Body of pancreas (tissue), 4 donors: Measurements from ENCODE around the gene ZNF219. TPM values are rescaled to one million over a fixed set of nuclear protein-coding genes. Genes with fewer than 3 reads are reported as not detected.

Source experiments
- ATAC-seq: fragments of 150-250 bp; one replicate; pipeline ENCODE4 v1.9.1; 2016
- DNase-seq, 4 donors: peaks; one replicate each; pipeline ENCODE4 v3.0.0-alpha.2; 2019
- H3K27ac ChIP-seq, 4 donors: fragments of 200-600 bp; sonication (generic); 1 replicate in 3 of 4; 2 replicates in 1 of 4; pipeline versions ENCODE4 v1.5.1 to v1.6.1; 2016 to 2019; ENCODE audit warnings: mild to moderate bottlenecking in 1 of 4, mixed read lengths in 1 of 4, moderate library complexity in 1 of 4
- H3K27me3 ChIP-seq, 2 donors: fragments of 200-600 bp; sonication (generic); one replicate each; pipeline ENCODE4 v1.6.0; 2016; ENCODE audit warnings: mild to moderate bottlenecking in 1 of 2
- H3K36me3 ChIP-seq, 2 donors: fragments of 200-600 bp; sonication (generic); replicated peaks in 1 of 2; 2 replicates each; pipeline ENCODE4 v1.5.1; 2016; ENCODE audit warnings: low read depth in 2 of 2; ENCODE audit not compliant: insufficient read depth in 1 of 2
- H3K4me1 ChIP-seq: fragments of 200-600 bp; sonication (generic); one replicate; pipeline ENCODE4 v1.6.0; 2016
- H3K4me3 ChIP-seq, 2 donors: fragments of 200-600 bp; sonication (generic); 1 replicate in 1 of 2; 2 replicates in 1 of 2; pipeline ENCODE4 v1.5.1; 2016 to 2019
- H3K9me3 ChIP-seq, 3 donors: fragments of 200-600 bp; sonication (generic); 1 replicate in 2 of 3; 2 replicates in 1 of 3; pipeline ENCODE4 v1.5.1; 2016
- CTCF ChIP-seq, 7 experiments: fragments of 450-650 bp in 4 of 7; fragments of 200-600 bp in 3 of 7; sonication (generic) in 3 of 7; IDR thresholded peaks; one replicate each; pipeline ENCODE4 v1.5.1; 2016 to 2019; ENCODE audit warnings: antibody characterized with exemption in 7 of 7
- POLR2A ChIP-seq, 3 donors: fragments of 450-650 bp; IDR thresholded peaks; one replicate each; pipeline ENCODE4 v1.6.1; 2016; ENCODE audit warnings: antibody characterized with exemption in 3 of 3, mild to moderate bottlenecking in 2 of 3
- WGBS, 2 donors: methylation state at CpG; one replicate each; pipeline ENCODE4 v1.1.5; 2017; 5-methylcytosine and 5-hydroxymethylcytosine counted together
- intact Hi-C: fragments of 100-400 bp; cut with DNase I; formaldehyde crosslinking; loops from one replicate; pipeline ENCODE4 v1.15.1; 2023
- total RNA-seq, 2 donors: library from RNA; depleted of rRNA; stranded (reverse); fragments of >200 nt; gene quantifications; one replicate each; pipeline ENCODE4 v1.1.0, GENCODE V29; 2016

ZNF219 gene
- total RNA-seq, 2 donors from 2014 or later: 28.3 to 39.2 TPM

- ATAC-seq: no peak
- intact Hi-C loops: no loop called here
- Histone ChIP-seq H3K9me3 (no peaks in the 10 kb centered on the region), H3K27ac (no peak overlapping the region), H3K27me3 (no peaks in the 10 kb centered on the region), H3K36me3 (no peaks in the 10 kb centered on the region), H3K4me1 (no peaks in the 10 kb centered on the region), H3K4me3 (no peak overlapping the region)
- DNase-seq: no peak
- WGBS, 2 donors: 65 to 71% methylated on average over 1 of the region's 1 CpG
- TF ChIP-seq CTCF (IDR thresholded peaks at IDR 0.05) (no peak), POLR2A (IDR thresholded peaks at IDR 0.05) (no peak)
Observed at GRCh38 chr14:21123429-21123828, 25.0 kb upstream of the ZNF219 start.

- Histone ChIP-seq H3K4me1 (no peaks in the 10 kb centered on the region), H3K27ac (no peak overlapping the region), H3K36me3 (no peaks in the 10 kb centered on the region), H3K9me3 (no peaks in the 10 kb centered on the region), H3K4me3 (no peak overlapping the region), H3K27me3 (no peaks in the 10 kb centered on the region)
- ATAC-seq (no peak), DNase-seq (no peak)
- WGBS, 2 donors: 54 to 73% methylated on average over 1 of the region's 1 CpG
- TF ChIP-seq POLR2A (IDR thresholded peaks at IDR 0.05) (no peak), CTCF (IDR thresholded peaks at IDR 0.05) (no peak)
- intact Hi-C loops: no loop called here
Observed at GRCh38 chr14:21121122-21121521, 22.7 kb upstream of the ZNF219 start.

GRCh38 chr14:21120686-21121085 lies 22.2 kb upstream of the ZNF219 start:
- no peak overlapping the region for H3K4me3 ChIP-seq
- WGBS, 2 donors: 58 to 70% methylated on average over 6 of the region's 6 CpGs
- DNase-seq: no peak
- TF ChIP-seq CTCF (IDR thresholded peaks at IDR 0.05): no peak
- TF ChIP-seq POLR2A (IDR thresholded peaks at IDR 0.05): no peak
- no peak for ATAC-seq
- H3K27ac ChIP-seq: no peak overlapping the region
- H3K36me3 ChIP-seq: no peaks in the 10 kb centered on the region
- intact Hi-C loops: no loop called here
- no peaks in the 10 kb centered on the region for H3K9me3 ChIP-seq
- no peaks in the 10 kb centered on the region for H3K27me3 ChIP-seq
- no peaks in the 10 kb centered on the region for H3K4me1 ChIP-seq

- Histone ChIP-seq H3K27ac (no peak overlapping the region), H3K4me1 (no peaks in the 10 kb centered on the region), H3K4me3 (no peak overlapping the region), H3K36me3 (no peaks in the 10 kb centered on the region), H3K27me3 (no peaks in the 10 kb centered on the region), H3K9me3 (no peaks in the 10 kb centered on the region)
- DNase-seq: no peak
- 84 to 93% methylated on average over 3 of the region's 3 CpGs for WGBS, 2 donors
- intact Hi-C loops: no loop called here
- ATAC-seq: no peak
- no peak for TF ChIP-seq POLR2A (IDR thresholded peaks at IDR 0.05)
- TF ChIP-seq CTCF (IDR thresholded peaks at IDR 0.05): no peak
Observed at GRCh38 chr14:21118933-21119332, 20.5 kb upstream of the ZNF219 start.

GRCh38 chr14:21113369-21113768 lies 14.9 kb upstream of the ZNF219 start:
- no peaks in the 10 kb centered on the region for H3K4me1 ChIP-seq
- 85 to 86% methylated on average over 2 of the region's 2 CpGs for WGBS, 2 donors
- no peak overlapping the region for H3K27ac ChIP-seq
- no peak for ATAC-seq
- DNase-seq: no peak
- TF ChIP-seq POLR2A (IDR thresholded peaks at IDR 0.05) (no peak), CTCF (IDR thresholded peaks at IDR 0.05) (no peak)
- no peaks in the 10 kb centered on the region for H3K9me3 ChIP-seq
- H3K4me3 ChIP-seq: no peak overlapping the region
- no peaks in the 10 kb centered on the region for H3K36me3 ChIP-seq
- H3K27me3 ChIP-seq: no peaks in the 10 kb centered on the region
- intact Hi-C loops: no loop called here
